NCI-H510A (cell line): ENCODE data around the gene DPP6.
"Not testable (repeated sequence)": the region's sequence is repeated elsewhere in the genome, so short reads cannot be mapped to it uniquely, and the experiment has no call there.

Experiments
- DNase-seq: peaks from one replicate; lab custom pipeline; 2025; lab: John Stamatoyannopoulos, UW

Gene DPP6

DNA sequence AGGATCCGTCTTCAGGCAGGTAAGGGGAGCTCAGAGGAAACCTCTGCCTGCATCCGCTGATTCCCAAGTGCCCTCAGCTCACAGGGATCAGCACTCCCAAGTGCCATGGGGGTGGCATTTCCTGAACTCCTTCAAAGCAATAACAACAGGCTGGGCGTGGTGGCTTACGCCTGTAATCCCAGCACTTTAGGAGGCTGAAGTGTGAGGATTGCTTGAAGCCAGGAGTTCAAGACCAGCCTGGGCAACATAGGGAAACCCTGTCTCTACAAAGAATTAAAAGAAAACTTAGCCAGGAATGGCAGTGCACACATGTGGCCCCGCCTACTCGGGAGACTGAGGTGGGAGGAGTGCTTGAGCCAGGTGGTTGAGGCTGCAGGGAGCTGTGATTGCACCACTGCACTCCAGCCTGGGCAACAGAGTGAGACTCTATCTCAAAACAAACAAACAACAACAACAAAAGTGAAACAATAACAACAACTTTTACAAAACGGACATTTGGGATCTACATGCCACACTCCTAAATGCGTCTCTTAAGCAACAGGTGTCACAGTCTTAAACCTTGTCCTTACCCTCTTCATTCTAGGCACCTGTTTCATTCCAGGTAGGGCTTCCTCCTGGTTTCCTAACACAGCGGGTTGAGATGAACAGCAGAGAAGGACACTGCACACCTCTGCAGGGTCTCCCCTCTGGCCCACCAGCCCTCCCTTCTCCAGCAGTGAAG is 877.0 kb downstream of the DPP6 start:
- DNase-seq: no peak

DNA sequence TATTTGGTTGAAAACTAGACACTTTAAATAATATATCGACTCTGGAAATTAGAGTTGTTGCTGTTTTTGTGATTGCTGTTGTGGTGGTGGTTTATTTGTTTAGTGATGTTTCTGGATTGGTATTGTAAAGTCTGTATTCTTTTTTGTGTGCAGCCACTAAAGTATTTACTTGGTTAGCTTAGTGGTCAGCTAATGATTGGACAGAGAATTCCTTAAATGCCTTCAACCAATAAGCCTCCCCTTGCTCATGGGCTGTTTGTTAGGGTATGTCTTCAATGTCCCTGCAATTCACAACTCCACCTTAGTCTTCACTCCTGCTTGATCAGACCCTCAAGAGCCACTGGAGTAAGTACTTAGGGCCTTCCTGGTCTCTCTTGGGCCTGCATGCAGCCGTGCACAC is 879.7 kb downstream of the DPP6 start:
- no peak for DNase-seq

DNA sequence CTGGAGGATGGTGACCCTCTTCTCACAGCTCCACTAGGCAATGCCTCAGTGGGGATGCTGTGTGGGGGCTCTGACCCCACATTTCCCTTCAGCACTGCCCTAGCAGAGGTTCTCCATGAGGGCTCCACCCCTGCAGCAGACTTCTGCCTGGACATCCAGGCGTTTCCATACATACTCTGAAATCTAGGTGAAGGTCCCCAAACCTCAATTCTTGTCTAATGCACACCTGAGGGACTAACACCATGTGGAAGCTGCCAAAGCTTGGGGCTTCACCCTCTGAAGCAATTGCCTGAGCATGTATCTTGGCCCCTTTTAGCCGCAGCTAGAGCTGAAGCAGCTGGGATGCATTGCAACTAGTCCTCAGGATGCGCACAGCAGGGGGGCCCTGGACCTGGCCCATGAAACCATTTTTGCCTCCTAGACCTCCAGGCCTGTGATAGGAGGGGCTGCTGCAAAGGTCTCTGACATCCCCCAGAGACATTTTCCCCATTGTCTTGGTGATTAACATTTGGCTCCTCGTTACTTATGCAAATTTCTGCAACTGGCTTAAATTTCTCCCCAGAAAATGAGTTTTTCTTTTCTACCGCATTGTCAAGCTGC is 882.3 kb downstream of the DPP6 start:
- not testable (repeated sequence) for DNase-seq

DNA sequence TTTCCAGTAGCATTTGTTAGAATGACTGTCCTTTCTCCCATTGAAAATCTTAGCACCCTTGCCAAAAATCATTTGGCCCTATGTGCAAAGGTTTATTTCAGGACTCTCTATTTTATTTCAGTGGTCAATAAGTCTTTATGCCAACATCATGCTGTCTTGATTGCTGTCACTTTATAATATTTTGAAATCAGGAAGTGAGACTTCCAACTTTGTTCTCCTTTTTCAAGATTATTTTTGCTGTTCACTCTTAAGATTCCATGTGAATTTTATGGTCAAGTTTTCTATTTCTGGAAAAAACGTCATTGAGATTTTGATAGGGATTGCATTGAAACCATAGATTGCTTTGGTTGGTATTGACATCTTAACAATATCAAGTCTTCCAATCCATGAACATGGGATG is 885.6 kb downstream of the DPP6 start:
- DNase-seq: no peak

DNA sequence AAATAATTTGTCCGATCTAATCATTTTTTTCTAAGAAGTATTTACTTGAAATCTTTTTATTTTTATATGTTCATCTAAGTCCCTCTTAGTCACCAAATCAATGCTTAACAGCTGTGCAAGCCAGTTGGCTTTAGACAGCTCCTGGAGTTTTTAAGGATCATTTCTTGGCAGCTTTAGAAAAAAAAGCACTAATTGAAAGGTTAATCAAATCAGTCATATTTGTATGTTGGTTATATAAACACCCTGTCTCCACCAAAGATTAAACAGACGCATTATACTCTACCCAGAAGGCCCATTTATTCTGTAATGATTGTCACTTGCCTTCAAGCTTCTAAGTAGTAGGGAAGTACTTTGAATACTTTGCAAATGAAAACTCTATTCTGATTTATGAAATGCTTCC is 890.5 kb downstream of the DPP6 start:
- no peak for DNase-seq
